ENCODE results near the gene ALG14.

DNA sequence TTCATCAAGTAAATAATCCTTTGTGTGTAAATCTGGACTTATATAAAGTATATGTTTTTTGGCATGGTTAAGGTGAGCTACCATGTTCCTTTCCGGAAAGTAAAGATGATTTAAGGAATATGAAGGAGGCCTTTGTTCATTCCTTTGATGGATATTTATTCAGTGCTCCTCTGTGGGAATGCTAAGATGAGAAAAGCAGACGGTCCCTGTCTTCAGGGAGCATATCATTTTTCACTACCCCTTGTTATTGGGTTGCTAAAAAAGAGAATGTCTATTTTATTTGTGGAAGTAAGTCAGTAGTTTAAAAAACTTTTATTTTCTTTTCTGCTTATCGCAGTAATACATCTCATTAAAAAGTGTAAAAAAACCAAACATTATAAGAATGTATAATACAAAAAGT, 110.8 kb downstream of the ALG14 start:
- TF ChIP-seq, protein P1, sequence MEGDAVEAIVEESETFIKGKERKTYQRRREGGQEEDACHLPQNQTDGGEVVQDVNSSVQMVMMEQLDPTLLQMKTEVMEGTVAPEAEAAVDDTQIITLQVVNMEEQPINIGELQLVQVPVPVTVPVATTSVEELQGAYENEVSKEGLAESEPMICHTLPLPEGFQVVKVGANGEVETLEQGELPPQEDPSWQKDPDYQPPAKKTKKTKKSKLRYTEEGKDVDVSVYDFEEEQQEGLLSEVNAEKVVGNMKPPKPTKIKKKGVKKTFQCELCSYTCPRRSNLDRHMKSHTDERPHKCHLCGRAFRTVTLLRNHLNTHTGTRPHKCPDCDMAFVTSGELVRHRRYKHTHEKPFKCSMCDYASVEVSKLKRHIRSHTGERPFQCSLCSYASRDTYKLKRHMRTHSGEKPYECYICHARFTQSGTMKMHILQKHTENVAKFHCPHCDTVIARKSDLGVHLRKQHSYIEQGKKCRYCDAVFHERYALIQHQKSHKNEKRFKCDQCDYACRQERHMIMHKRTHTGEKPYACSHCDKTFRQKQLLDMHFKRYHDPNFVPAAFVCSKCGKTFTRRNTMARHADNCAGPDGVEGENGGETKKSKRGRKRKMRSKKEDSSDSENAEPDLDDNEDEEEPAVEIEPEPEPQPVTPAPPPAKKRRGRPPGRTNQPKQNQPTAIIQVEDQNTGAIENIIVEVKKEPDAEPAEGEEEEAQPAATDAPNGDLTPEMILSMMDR (IDR thresholded peaks at IDR 0.05; ENCODE audit: extremely low read depth in 1 of 2, insufficient read depth in 1 of 2, low read depth in 1 of 2, low read length in 2 of 2) = no peak
- TF ChIP-seq GATA2 (IDR thresholded peaks at IDR 0.05; ENCODE audit: insufficient read depth, insufficient read length, low read depth, low read length) (no peak), POLR2A (IDR thresholded peaks at IDR 0.05; ENCODE audit: low read depth, low read length) (no peak), EZH2 (IDR thresholded peaks at IDR 0.05; ENCODE audit: borderline replicate concordance, low read depth, low read length, severe bottlenecking) (no peak), MYC (IDR thresholded peaks at IDR 0.05; ENCODE audit: low read depth, low read length) (no peak)

Measured in endothelial cell of umbilical vein (primary cell).